ENCODE measurements around the gene CDC42EP2. TPM values are rescaled to one million over a fixed set of nuclear protein-coding genes. Genes with fewer than 3 reads are reported as not detected.

CDC42EP2 gene
- total and polyA plus RNA-seq, 2 of the 13 experiments (the other 11 are each of a cell fraction or from before 2014, with no cell fraction given): 2.3 to 7.1 TPM

DNA sequence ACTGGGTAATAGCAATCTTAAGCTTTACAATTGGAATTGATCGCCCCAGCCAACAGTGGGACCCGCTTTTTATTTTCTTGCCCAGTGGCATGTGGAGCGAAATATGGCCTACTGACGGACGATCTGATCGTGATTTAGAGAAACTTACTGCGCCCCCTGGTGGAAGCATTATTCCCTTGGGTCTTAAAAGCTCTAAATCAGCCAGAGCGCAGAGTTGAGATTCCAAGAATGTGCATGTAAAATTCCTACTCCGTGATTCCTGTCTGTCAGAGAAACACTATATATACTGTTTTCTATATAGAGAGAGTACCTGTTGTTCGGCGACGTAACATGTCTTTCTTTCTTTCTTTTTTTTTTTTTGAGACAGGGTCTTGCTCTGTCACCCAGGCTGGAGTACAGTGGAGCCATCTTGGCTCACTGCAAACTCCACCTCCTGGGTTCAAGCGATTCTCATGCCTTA is 15.3 kb downstream of the CDC42EP2 start (continued):
- TF ChIP-seq, protein P1, sequence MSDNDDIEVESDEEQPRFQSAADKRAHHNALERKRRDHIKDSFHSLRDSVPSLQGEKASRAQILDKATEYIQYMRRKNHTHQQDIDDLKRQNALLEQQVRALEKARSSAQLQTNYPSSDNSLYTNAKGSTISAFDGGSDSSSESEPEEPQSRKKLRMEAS (IDR thresholded peaks at IDR 0.05): peak; percentile 55
- TF ChIP-seq ZNF616 (CRISPR knock-in tag; IDR thresholded peaks at IDR 0.05; ENCODE audit: low read depth) (no peak), ZBTB1 (CRISPR knock-in tag; IDR thresholded peaks at IDR 0.05; ENCODE audit: borderline replicate concordance) (no peak), ZFY (CRISPR knock-in tag; IDR thresholded peaks at IDR 0.05) (peak; percentile 58), NR2F1 (CRISPR knock-in tag; IDR thresholded peaks at IDR 0.05) (no peak), JUNB (CRISPR knock-in tag; IDR thresholded peaks at IDR 0.05; ENCODE audit: borderline replicate concordance) (no peak), ESRRA (CRISPR knock-in tag; IDR thresholded peaks at IDR 0.05; ENCODE audit: low read depth) (no peak), STAG1 (CRISPR knock-in tag; IDR thresholded peaks at IDR 0.05) (peak; percentile 78), ZKSCAN1 (IDR thresholded peaks at IDR 0.05; ENCODE audit: low read length) (no peak), ZNF33A (CRISPR knock-in tag; IDR thresholded peaks at IDR 0.05; ENCODE audit: borderline replicate concordance) (no peak), FOXK1 (CRISPR knock-in tag; IDR thresholded peaks at IDR 0.05; ENCODE audit: borderline replicate concordance, low read depth) (no peak), TEAD3 (CRISPR knock-in tag; optimal IDR thresholded peaks at IDR 0.05; ENCODE audit: borderline replicate concordance) (peak; percentile 30), ASH2L (IDR thresholded peaks at IDR 0.05; ENCODE audit: insufficient read length, low read depth, low read length) (peak; percentile 57), RAD21 (CRISPR knock-in tag; IDR thresholded peaks at IDR 0.05) (peak; percentile 65)
- TF ChIP-seq, protein P2, sequence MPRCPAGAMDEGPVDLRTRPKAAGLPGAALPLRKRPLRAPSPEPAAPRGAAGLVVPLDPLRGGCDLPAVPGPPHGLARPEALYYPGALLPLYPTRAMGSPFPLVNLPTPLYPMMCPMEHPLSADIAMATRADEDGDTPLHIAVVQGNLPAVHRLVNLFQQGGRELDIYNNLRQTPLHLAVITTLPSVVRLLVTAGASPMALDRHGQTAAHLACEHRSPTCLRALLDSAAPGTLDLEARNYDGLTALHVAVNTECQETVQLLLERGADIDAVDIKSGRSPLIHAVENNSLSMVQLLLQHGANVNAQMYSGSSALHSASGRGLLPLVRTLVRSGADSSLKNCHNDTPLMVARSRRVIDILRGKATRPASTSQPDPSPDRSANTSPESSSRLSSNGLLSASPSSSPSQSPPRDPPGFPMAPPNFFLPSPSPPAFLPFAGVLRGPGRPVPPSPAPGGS (CRISPR knock-in tag; IDR thresholded peaks at IDR 0.05): no peak
- TF ChIP-seq, protein P3, sequence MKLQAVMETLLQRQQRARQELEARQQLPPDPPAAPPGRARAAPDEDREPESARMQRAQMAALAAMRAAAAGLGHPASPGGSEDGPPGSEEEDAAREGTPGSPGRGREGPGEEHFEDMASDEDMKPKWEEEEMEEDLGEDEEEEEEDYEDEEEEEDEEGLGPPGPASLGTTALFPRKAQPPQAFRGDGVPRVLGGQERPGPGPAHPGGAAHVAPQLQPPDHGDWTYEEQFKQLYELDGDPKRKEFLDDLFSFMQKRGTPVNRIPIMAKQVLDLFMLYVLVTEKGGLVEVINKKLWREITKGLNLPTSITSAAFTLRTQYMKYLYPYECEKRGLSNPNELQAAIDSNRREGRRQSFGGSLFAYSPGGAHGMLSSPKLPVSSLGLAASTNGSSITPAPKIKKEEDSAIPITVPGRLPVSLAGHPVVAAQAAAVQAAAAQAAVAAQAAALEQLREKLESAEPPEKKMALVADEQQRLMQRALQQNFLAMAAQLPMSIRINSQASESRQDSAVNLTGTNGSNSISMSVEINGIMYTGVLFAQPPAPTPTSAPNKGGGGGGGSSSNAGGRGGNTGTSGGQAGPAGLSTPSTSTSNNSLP (IDR thresholded peaks at IDR 0.05; ENCODE audit: low read depth, low read length): peak; percentile 39; the same call in 1 of the 2 replicates
- TF ChIP-seq, protein P4, sequence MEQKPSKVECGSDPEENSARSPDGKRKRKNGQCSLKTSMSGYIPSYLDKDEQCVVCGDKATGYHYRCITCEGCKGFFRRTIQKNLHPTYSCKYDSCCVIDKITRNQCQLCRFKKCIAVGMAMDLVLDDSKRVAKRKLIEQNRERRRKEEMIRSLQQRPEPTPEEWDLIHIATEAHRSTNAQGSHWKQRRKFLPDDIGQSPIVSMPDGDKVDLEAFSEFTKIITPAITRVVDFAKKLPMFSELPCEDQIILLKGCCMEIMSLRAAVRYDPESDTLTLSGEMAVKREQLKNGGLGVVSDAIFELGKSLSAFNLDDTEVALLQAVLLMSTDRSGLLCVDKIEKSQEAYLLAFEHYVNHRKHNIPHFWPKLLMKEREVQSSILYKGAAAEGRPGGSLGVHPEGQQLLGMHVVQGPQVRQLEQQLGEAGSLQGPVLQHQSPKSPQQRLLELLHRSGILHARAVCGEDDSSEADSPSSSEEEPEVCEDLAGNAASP (CRISPR knock-in tag; IDR thresholded peaks at IDR 0.05; ENCODE audit: borderline replicate concordance): 0 out of 2 replicates have a peak, but pooled peaks have one; percentile 30
- TF ChIP-seq, protein P5, sequence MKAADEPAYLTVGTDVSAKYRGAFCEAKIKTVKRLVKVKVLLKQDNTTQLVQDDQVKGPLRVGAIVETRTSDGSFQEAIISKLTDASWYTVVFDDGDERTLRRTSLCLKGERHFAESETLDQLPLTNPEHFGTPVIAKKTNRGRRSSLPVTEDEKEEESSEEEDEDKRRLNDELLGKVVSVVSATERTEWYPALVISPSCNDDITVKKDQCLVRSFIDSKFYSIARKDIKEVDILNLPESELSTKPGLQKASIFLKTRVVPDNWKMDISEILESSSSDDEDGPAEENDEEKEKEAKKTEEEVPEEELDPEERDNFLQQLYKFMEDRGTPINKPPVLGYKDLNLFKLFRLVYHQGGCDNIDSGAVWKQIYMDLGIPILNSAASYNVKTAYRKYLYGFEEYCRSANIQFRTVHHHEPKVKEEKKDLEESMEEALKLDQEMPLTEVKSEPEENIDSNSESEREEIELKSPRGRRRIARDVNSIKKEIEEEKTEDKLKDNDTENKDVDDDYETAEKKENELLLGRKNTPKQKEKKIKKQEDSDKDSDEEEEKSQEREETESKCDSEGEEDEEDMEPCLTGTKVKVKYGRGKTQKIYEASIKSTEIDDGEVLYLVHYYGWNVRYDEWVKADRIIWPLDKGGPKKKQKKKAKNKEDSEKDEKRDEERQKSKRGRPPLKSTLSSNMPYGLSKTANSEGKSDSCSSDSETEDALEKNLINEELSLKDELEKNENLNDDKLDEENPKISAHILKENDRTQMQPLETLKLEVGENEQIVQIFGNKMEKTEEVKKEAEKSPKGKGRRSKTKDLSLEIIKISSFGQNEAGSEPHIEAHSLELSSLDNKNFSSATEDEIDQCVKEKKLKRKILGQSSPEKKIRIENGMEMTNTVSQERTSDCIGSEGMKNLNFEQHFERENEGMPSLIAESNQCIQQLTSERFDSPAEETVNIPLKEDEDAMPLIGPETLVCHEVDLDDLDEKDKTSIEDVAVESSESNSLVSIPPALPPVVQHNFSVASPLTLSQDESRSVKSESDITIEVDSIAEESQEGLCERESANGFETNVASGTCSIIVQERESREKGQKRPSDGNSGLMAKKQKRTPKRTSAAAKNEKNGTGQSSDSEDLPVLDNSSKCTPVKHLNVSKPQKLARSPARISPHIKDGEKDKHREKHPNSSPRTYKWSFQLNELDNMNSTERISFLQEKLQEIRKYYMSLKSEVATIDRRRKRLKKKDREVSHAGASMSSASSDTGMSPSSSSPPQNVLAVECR (CRISPR knock-in tag; IDR thresholded peaks at IDR 0.05; ENCODE audit: borderline replicate concordance): no peak
- TF ChIP-seq, protein P6, sequence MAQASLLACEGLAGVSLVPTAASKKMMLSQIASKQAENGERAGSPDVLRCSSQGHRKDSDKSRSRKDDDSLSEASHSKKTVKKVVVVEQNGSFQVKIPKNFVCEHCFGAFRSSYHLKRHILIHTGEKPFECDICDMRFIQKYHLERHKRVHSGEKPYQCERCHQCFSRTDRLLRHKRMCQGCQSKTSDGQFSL (CRISPR knock-in tag; IDR thresholded peaks at IDR 0.05): no peak
- TF ChIP-seq, protein P7, sequence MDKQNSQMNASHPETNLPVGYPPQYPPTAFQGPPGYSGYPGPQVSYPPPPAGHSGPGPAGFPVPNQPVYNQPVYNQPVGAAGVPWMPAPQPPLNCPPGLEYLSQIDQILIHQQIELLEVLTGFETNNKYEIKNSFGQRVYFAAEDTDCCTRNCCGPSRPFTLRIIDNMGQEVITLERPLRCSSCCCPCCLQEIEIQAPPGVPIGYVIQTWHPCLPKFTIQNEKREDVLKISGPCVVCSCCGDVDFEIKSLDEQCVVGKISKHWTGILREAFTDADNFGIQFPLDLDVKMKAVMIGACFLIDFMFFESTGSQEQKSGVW (CRISPR knock-in tag; IDR thresholded peaks at IDR 0.05; ENCODE audit: borderline replicate concordance): no peak
